GM12891 (cell line): ENCODE measurements around the gene KRT26. TPM values are rescaled to one million over a fixed set of nuclear protein-coding genes. Genes with fewer than 3 reads are reported as not detected.
"Not testable (repeated sequence)": the region's sequence is repeated elsewhere in the genome, so short reads cannot be mapped to it uniquely, and the experiment has no call there.

Experiments used
- DNase-seq: peaks from one replicate; pipeline ENCODE4 v3.0.0; 2011; ENCODE audit warnings: low spot score; ENCODE audit not compliant: insufficient read length
- FAIRE-seq: peaks from 2 replicates; lab custom pipeline; 2011; peaks lifted over from hg19 to GRCh38; lab: Jason Lieb, UNC
- PAX5 ChIP-seq: IDR thresholded peaks from 2 replicates; pipeline ENCODE4 v1.6.1; 2011; ENCODE audit warnings: low read length, moderate library complexity, mild to moderate bottlenecking; ENCODE audit not compliant: insufficient read depth, severe bottlenecking
- POLR2A ChIP-seq: IDR thresholded peaks from 2 replicates; pipeline ENCODE4 v1.6.1; 2011; ENCODE audit warnings: low read depth, low read length, control low read depth
- POLR2AphosphoS5 ChIP-seq: IDR thresholded peaks from 2 replicates; pipeline ENCODE4 v1.6.1; 2011; ENCODE audit warnings: low read depth, low read length, control low read depth
- POU2F2 ChIP-seq: IDR thresholded peaks from 2 replicates; pipeline ENCODE4 v1.6.1; 2011; ENCODE audit warnings: low read depth, mild to moderate bottlenecking, control low read depth, low read length, moderate library complexity
- SPI1 ChIP-seq: IDR thresholded peaks from 2 replicates; pipeline ENCODE4 v1.6.1; 2011; ENCODE audit warnings: low read depth, low read length, control low read depth
- TAF1 ChIP-seq: IDR thresholded peaks from 2 replicates; pipeline ENCODE4 v1.6.1; 2011; ENCODE audit warnings: low read depth, low read length, control low read depth
- polyA plus RNA-seq: library from polyadenylated mRNA; unstranded; fragments of >200 nt; gene quantifications from one replicate; pipeline ENCODE4 v1.2.1, GENCODE V29; 2012; ENCODE audit warnings: low read depth, missing spikeins, inconsistent platforms; ENCODE audit not compliant: missing spikeins

KRT26 gene
- not detected for polyA plus RNA-seq

- TF ChIP-seq POU2F2 (no peak), SPI1 (no peak), POLR2A (no peak), POLR2AphosphoS5 (no peak), TAF1 (no peak), PAX5 (no peak)
- FAIRE-seq = no peak
- DNase-seq = no peak
Observed at GRCh38 chr17:40772101-40772500, at the start of gene KRT26. TSS of gene KRT26 (minus strand) at chr17:40772201. CDS start at chr17:40772113, 88 bp downstream.

- no peak for DNase-seq
- no peak for TF ChIP-seq POLR2A
- no peak for TF ChIP-seq PAX5
- TF ChIP-seq SPI1 = no peak
- TF ChIP-seq POU2F2 = no peak
- no peak for TF ChIP-seq TAF1
- no peak for TF ChIP-seq POLR2AphosphoS5
- FAIRE-seq = no peak
Observed at GRCh38 chr17:40821536-40821935, 49.5 kb upstream of the KRT26 start.

- no peak for FAIRE-seq
- TF ChIP-seq PAX5 (no peak), POLR2AphosphoS5 (no peak), POU2F2 (no peak), SPI1 (no peak)
- no peak for DNase-seq
Observed at GRCh38 chr17:40820228-40820838, 48.3 kb upstream of the KRT26 start.

- TF ChIP-seq TAF1 = no peak
- TF ChIP-seq POLR2AphosphoS5 = no peak
- TF ChIP-seq SPI1 = no peak
- no peak for TF ChIP-seq POLR2A
- no peak for TF ChIP-seq PAX5
- no peak for TF ChIP-seq POU2F2
- FAIRE-seq = no peak
- DNase-seq = no peak
Observed at GRCh38 chr17:40819528-40820125, 47.6 kb upstream of the KRT26 start.

- DNase-seq (peak; percentile 57), FAIRE-seq (no peak)
- TF ChIP-seq POLR2A (peak; percentile 58; the same call in 1 of the 2 replicates), POLR2AphosphoS5 (0 out of 2 replicates have a peak, but pooled peaks have one; percentile 24), SPI1 (no peak), POU2F2 (no peak), PAX5 (no peak), TAF1 (peak; percentile 24; the same call in 1 of the 2 replicates)
Observed at GRCh38 chr17:40818733-40819527, 46.9 kb upstream of the KRT26 start.

- FAIRE-seq = no peak
- TF ChIP-seq TAF1 (no peak), POLR2A (no peak), SPI1 (no peak), POLR2AphosphoS5 (no peak), POU2F2 (no peak), PAX5 (no peak)
- DNase-seq = no peak
Observed at GRCh38 chr17:40818343-40818732, 46.3 kb upstream of the KRT26 start.

GRCh38 chr17:40817103-40817682 is 45.2 kb upstream of the KRT26 start:
- DNase-seq (no peak), FAIRE-seq (no peak)
- no peak for TF ChIP-seq PAX5
- no peak for TF ChIP-seq POLR2AphosphoS5
- TF ChIP-seq POU2F2 = no peak
- no peak for TF ChIP-seq SPI1
- no peak for TF ChIP-seq TAF1
- TF ChIP-seq POLR2A = no peak

- FAIRE-seq = no peak
- no peak for TF ChIP-seq PAX5
- TF ChIP-seq POU2F2 = no peak
- no peak for TF ChIP-seq TAF1
- TF ChIP-seq SPI1 = no peak
- DNase-seq = no peak
Observed at GRCh38 chr17:40816569-40816968, 44.6 kb upstream of the KRT26 start.

GRCh38 chr17:40815381-40815780 is 43.4 kb upstream of the KRT26 start:
- TF ChIP-seq TAF1 = no peak
- no peak for TF ChIP-seq POLR2AphosphoS5
- TF ChIP-seq POLR2A = no peak
- no peak for TF ChIP-seq PAX5
- no peak for TF ChIP-seq SPI1
- no peak for TF ChIP-seq POU2F2
- no peak for FAIRE-seq

GRCh38 chr17:40814657-40815056 is 42.7 kb upstream of the KRT26 start:
- DNase-seq, FAIRE-seq: not testable (repeated sequence)

More at GRCh38 chr17:40815381-40815780, 43.4 kb upstream of the KRT26 start:
- DNase-seq = no peak
